MCF 10A (cell line): ENCODE data around the gene DSC2. TPM values are rescaled to one million over a fixed set of nuclear protein-coding genes. Genes with fewer than 3 reads are reported as not detected.

ENCODE experiments used
- Bru-seq: library from RNA; stranded (reverse); fragments of 400-500 nt; gene quantifications from one replicate; lab custom pipeline; 2021; lab: Mats Ljungman, UMichigan
- BruChase-seq, 2 experiments: library from RNA; stranded (reverse); fragments of 400-500 nt; gene quantifications; one replicate each; lab custom pipeline; 2021; lab: Mats Ljungman, UMichigan
- BruUV-seq: library from RNA; stranded (reverse); fragments of 400-500 nt; replicated peaks from 2 replicates; lab custom pipeline; 2021; lab: Mats Ljungman, UMichigan
- CTCF ChIA-PET: fragments of 300-600 bp; sonication (Branson Sonifier 250); formaldehyde crosslinking; extraction: SDS; loops from one replicate; lab custom pipeline; 2021; ENCODE audit warnings: antibody characterized with exemption, inconsistent platforms; lab: Yijun Ruan, JAX
- POLR2A ChIA-PET: fragments of 300-600, 350-650 bp; sonication (Branson Sonifier 250); formaldehyde crosslinking; extraction: SDS; loops from one replicate; lab custom pipeline; 2020; ENCODE audit warnings: antibody characterized with exemption, inconsistent platforms; lab: Yijun Ruan, JAX
- DNase-seq: peaks from one replicate; pipeline ENCODE4 v3.0.0-alpha.2; 2018; ENCODE audit not compliant: unreplicated experiment
- H3K27ac Mint-ChIP-seq: one replicate; pipeline ENCODE4 v1.8.0; 2022; ENCODE audit warnings: mild to moderate bottlenecking, low read depth, mixed read lengths; ENCODE audit not compliant: unreplicated experiment
- H3K27me3 Mint-ChIP-seq: one replicate; pipeline ENCODE4 v1.8.0; 2022; ENCODE audit warnings: mixed read lengths; ENCODE audit not compliant: insufficient read depth, unreplicated experiment
- H3K36me3 Mint-ChIP-seq: one replicate; pipeline ENCODE4 v1.8.0; 2022; ENCODE audit warnings: mild to moderate bottlenecking, moderate library complexity, mixed read lengths; ENCODE audit not compliant: insufficient read depth, unreplicated experiment
- H3K4me1 Mint-ChIP-seq: one replicate; pipeline ENCODE4 v1.8.0; 2022; ENCODE audit warnings: mixed read lengths; ENCODE audit not compliant: insufficient read depth, unreplicated experiment
- H3K4me3 Mint-ChIP-seq: one replicate; pipeline ENCODE4 v1.8.0; 2022; ENCODE audit warnings: mild to moderate bottlenecking, moderate library complexity, mixed read lengths; ENCODE audit not compliant: unreplicated experiment
- H3K9me3 Mint-ChIP-seq: one replicate; pipeline ENCODE4 v1.8.0; 2022; ENCODE audit warnings: mixed read lengths; ENCODE audit not compliant: unreplicated experiment
- intact Hi-C: fragments of 100-400 bp; cut with micrococcal nuclease; formaldehyde crosslinking; loops from 2 replicates; pipeline ENCODE4 v1.14.1; 2022
- long read RNA-seq: library from polyadenylated mRNA; stranded (forward); transcript quantifications from one replicate; pipeline ENCODE4 v2.0.0, GENCODE V29; 2022
- total RNA-seq: library from RNA; stranded (reverse); gene quantifications from 2 replicates; pipeline ENCODE4 v1.2.3, GENCODE V29; 2022
- TF ChIP-seq, protein P1 (sequence below): fragments of 200-600 bp; IDR thresholded peaks from one replicate; pipeline ENCODE4 v1.8.0; 2022; ENCODE audit warnings: antibody characterized with exemption, mild to moderate bottlenecking; ENCODE audit not compliant: unreplicated experiment

Gene DSC2
- total RNA-seq = 11.3 and 17.6 TPM in 2 replicates
- Bru-seq, nascent RNA = percentile 62 among the genes with signal in this experiment
- BruChase-seq, experiment 1, labeled RNA remaining after a 6-hour chase = percentile 87 among the genes with signal in this experiment
- BruChase-seq, experiment 2, labeled RNA remaining after a 2-hour chase = percentile 66 among the genes with signal in this experiment
- long read RNA-seq, full-length matches to known transcripts = 24 of 36 reads
- long read RNA-seq, partial matches to known transcripts = 6 of 36 reads
- long read RNA-seq, other reads (novel, unspliced or antisense) = 6 of 36 reads

DNA sequence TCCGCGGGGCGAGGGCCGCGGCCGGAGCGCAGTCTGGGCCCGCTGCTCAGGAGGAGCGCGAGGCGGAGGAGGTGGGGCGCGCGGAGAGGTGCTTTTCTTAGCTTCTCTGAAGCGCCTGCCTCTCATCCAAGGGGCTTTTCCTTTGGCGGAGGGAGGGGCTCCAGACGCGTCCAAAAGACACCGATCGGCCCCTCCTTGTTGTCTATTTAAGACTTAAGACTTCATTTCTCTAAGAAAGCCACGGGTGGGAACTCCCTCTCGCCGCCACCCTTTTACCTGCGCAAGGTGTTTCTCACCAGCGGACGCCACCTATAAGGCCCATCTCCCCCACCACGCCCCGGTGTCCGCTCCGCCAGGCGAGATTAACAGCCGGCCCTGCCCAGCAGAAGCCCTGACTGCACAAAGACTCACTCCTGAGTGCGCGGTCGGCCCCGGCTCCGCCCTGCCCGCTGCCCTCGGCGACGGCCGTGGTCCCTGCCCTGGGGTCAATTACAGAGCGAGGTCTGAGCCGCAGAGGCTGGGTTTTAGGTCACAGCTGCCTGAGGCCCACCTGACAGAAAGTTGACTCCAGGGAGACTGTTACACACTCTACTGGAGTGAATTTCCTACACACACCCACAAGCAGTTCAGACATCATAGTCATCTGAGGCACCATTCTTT lies at the start of gene DSC2:
Gene DSC2, minus strand, starts transcription at position 397 of the 660 bp plus-strand sequence. CDS start 450 bp downstream, outside the sequence.
- intact Hi-C loops = loop anchor here (5.0 to 10.0 kb wide), 2 partner anchors 140 to 323 kb away; no protein-coding TSS in a partner anchor
- Mint-ChIP-seq H3K27me3 (no peaks in the 10 kb centered on the region), H3K36me3 (no peaks in the 10 kb centered on the region), H3K4me3 (peak within 1 kb of the TSS; percentile 82), H3K27ac (peak within 1 kb of the TSS; percentile 81), H3K4me1 (peaks cover 30% of the 10 kb centered on the region), H3K9me3 (no peaks in the 10 kb centered on the region)
- peak; percentile 52 for DNase-seq
- ChIA-PET POLR2A (interaction anchor here (0.6 to 9.4 kb wide), 30 partner anchors 11 to 408 kb away, joined by 3 to 221 read pairs (median 5); partner anchors contain the start of genes DSC3 and DSG3), CTCF (interaction anchor here (0.6 to 1.0 kb wide), 2 partner anchors 139 to 147 kb away, joined by 3 read pairs; no protein-coding TSS in a partner anchor)
- TF ChIP-seq, protein P1, sequence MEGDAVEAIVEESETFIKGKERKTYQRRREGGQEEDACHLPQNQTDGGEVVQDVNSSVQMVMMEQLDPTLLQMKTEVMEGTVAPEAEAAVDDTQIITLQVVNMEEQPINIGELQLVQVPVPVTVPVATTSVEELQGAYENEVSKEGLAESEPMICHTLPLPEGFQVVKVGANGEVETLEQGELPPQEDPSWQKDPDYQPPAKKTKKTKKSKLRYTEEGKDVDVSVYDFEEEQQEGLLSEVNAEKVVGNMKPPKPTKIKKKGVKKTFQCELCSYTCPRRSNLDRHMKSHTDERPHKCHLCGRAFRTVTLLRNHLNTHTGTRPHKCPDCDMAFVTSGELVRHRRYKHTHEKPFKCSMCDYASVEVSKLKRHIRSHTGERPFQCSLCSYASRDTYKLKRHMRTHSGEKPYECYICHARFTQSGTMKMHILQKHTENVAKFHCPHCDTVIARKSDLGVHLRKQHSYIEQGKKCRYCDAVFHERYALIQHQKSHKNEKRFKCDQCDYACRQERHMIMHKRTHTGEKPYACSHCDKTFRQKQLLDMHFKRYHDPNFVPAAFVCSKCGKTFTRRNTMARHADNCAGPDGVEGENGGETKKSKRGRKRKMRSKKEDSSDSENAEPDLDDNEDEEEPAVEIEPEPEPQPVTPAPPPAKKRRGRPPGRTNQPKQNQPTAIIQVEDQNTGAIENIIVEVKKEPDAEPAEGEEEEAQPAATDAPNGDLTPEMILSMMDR = no peak
- BruUV-seq = no TSS peak

DNA sequence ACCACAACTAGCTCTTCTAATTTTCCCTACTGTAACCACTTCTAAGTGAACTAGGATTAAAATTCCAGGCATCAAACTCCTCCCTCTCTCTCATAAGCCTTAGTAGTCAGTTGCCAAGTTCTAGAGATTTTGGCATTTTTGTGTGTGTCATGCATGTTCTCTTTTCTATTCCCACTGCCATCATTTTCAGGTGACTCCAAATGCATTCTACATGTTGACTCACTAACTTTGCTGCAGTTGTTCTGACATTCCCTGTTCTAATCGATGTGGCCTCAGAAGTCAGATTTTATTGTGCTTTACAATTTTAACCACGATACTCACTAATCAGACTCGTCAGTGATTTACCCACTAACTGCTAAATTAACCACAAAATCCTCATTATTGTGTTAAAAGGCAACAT lies 47.1 kb upstream of the DSC2 start:
- Mint-ChIP-seq H3K4me1 (no peaks in the 10 kb centered on the region), H3K9me3 (no peaks in the 10 kb centered on the region), H3K4me3 (no peak overlapping the region), H3K27ac (no peak overlapping the region), H3K27me3 (no peaks in the 10 kb centered on the region), H3K36me3 (no peaks in the 10 kb centered on the region)
- TF ChIP-seq, protein P1 = no peak
- intact Hi-C loops = no loop called here
- ChIA-PET POLR2A (no interaction called here), CTCF (no interaction called here)
- no TSS peak for BruUV-seq
- no peak for DNase-seq

DNA sequence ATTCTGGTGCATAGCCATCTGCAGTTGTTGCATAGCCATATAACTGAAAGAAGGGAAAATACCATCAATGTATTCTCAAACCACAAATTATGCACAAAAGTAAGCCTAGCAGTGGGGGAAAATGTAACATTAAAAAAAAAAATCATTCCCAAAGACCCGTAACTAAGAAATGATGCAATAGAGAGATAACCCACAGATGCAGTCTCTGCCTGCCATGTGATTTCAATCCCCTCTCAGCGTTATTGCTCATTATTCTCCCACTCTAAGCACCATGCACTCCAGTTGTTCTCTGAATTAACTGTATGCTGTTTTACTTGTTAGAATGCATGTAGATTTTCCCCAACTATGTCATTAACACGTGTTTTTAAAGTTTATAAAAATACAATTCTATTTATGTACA lies 46.4 kb upstream of the DSC2 start:
- no peaks in the 10 kb centered on the region for H3K36me3 Mint-ChIP-seq
- no peak overlapping the region for H3K27ac Mint-ChIP-seq
- no peaks in the 10 kb centered on the region for H3K4me1 Mint-ChIP-seq
- TF ChIP-seq, protein P1 = no peak
- no TSS peak for BruUV-seq
- no peak for DNase-seq
- H3K9me3 Mint-ChIP-seq = no peaks in the 10 kb centered on the region
- H3K4me3 Mint-ChIP-seq = no peak overlapping the region
- CTCF ChIA-PET = no interaction called here
- no peaks in the 10 kb centered on the region for H3K27me3 Mint-ChIP-seq
- POLR2A ChIA-PET = no interaction called here
- intact Hi-C loops = no loop called here

DNA sequence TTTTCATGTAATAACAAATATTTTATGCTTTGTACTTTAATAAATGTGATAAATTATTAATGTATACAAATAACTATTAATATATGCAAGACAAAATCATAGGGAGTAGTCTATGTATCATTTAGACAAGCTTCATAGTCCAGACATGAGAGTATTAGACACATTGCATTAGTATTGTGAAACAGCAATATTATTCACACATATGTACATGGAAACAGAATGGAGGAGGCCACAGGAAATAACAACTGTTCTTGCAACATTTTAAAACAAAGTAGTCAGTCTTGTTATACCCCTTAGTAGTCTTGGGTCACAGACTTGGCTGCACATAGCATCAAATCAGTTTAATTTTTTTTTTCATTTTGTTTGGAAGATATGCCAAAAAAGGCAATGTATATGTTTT lies 44.6 kb upstream of the DSC2 start:
- Mint-ChIP-seq H3K27ac (no peak overlapping the region), H3K36me3 (no peaks in the 10 kb centered on the region), H3K27me3 (no peaks in the 10 kb centered on the region), H3K4me3 (no peak overlapping the region), H3K9me3 (no peaks in the 10 kb centered on the region), H3K4me1 (no peaks in the 10 kb centered on the region)
- POLR2A ChIA-PET = interaction anchor here (0.7 to 1.8 kb wide), 3 partner anchors 43 to 104 kb away, joined by 3 to 5 read pairs (median 3); partner anchors contain the start of genes DSC2 and DSC3
- CTCF ChIA-PET = interaction anchor here (0.7 kb wide), 1 partner anchor 34 kb away, joined by 5 read pairs; no protein-coding TSS in a partner anchor
- intact Hi-C loops = no loop called here
- TF ChIP-seq, protein P1 = no peak
- DNase-seq = peak; percentile 41
- no TSS peak for BruUV-seq
